ENCODE results near the gene PCDHGA6. TPM values are rescaled to one million over a fixed set of nuclear protein-coding genes. Genes with fewer than 3 reads are reported as not detected.
"Not testable (repeated sequence)": the region's sequence is repeated elsewhere in the genome, so short reads cannot be mapped to it uniquely, and the experiment has no call there.

The PCDHGA6 gene
- total and polyA plus RNA-seq, 9 of the 15 experiments (the other 6 are each of a cell fraction or from before 2014, with no cell fraction given) = 0.01 to 0.18 (median 0.09) TPM; not detected in 1

- H3K79me2 ChIP-seq (ENCODE audit: control insufficient read depth, insufficient read depth, low read length); in situ Hi-C loops (cut with MboI); H3K27ac ChIP-seq (ENCODE audit: extremely low read depth, low read depth, low read length); intact Hi-C loops (cut with micrococcal nuclease); H3K36me3 ChIP-seq (ENCODE audit: control insufficient read depth, insufficient read depth, low read length); H4K20me1 ChIP-seq (replicated peaks; ENCODE audit: control insufficient read depth, insufficient read depth, low read length); H3K9me3 ChIP-seq (replicated peaks; ENCODE audit: control insufficient read depth, insufficient read depth, low read depth, low read length); FAIRE-seq; H3K9me1 ChIP-seq (ENCODE audit: control insufficient read depth, insufficient read depth, low read length); BruUV-seq (replicated peaks); H3K9ac ChIP-seq (ENCODE audit: insufficient read depth in 1 of 2, low read depth in 2 of 2, low read length in 2 of 2); H3K4me2 ChIP-seq (ENCODE audit: insufficient read depth, low read length); H3K4me3 ChIP-seq; H2AFZ ChIP-seq (ENCODE audit: low read depth, low read length): not testable (repeated sequence)
- ChIA-PET CTCF (ENCODE audit: low intra/inter-chr PET ratio) (interaction anchor here (0.7 to 1.0 kb wide), 3 partner anchors 81 to 156 kb away, joined by 3 to 4 read pairs (median 3); partner anchors contain the start of gene PCDHGC5), POLR2A (interaction anchor here (0.5 kb wide), 1 partner anchor 232 kb away, joined by 3 read pairs; no protein-coding TSS in a partner anchor)
- WGBS (ENCODE audit: insufficient coverage, low coverage, missing lambda C conversion rate) = 36% methylated on average over 41 of the region's 51 CpGs
- DNase-seq (ENCODE audit: extremely low read depth in 1 of 4, low spot score in 3 of 4) (peak; percentile 25 to 41 (median 34)), ATAC-seq (peak; percentile 88)
- Histone ChIP-seq H3K27me3 (ENCODE audit: control insufficient read depth in 2 of 2, insufficient read depth in 2 of 2, low read length in 2 of 2) (peaks cover 3 to 29% of the 10 kb centered on the region in 2 experiments; a peak in 3 of 5 replicates), H3K4me1 (replicated peaks in 1 of 2; ENCODE audit: control insufficient read depth in 2 of 2, insufficient read depth in 2 of 2, low read length in 2 of 2) (peaks cover 0 to 12% of the 10 kb centered on the region in 2 experiments; a peak in 3 of 5 replicates)
- TF ChIP-seq CTCF (IDR thresholded peaks at IDR 0.05 in 2 of 3, conservative IDR thresholded peaks at IDR 0.05 in 1 of 3; ENCODE audit: insufficient read depth in 2 of 3, low read depth in 1 of 3, low read length in 3 of 3) = peak; percentile 54 to 71 (median 58)
- TF ChIP-seq NRF1 (conservative IDR thresholded peaks at IDR 0.05 in 1 of 2, IDR thresholded peaks at IDR 0.05 in 1 of 2) = peak; percentile 40 to 49; a peak in 2 of 4 replicates
- peak in 1 of 2 experiments; percentile 46; a peak in 2 of 4 replicates for TF ChIP-seq RAD21 (CRISPR knock-in tag; conservative IDR thresholded peaks at IDR 0.05 in 1 of 2, IDR thresholded peaks at IDR 0.05 in 1 of 2)
These were observed 34.3 kb downstream of the PCDHGA6 start, which contains the start of gene PCDHGB6 for GRCh38 chr5:141407790-141408505. Gene PCDHGB6 (plus strand): TSS chr5:141408021. CDS start chr5:141408203, 182 bp downstream.
